Activated CD4-positive, alpha-beta T cell treated with anti-CD3 and anti-CD28 coated beads for 36 hours (primary cell): Measurements from ENCODE around the gene PRKG1. TPM values are rescaled to one million over a fixed set of nuclear protein-coding genes. Genes with fewer than 3 reads are reported as not detected.

Source experiments
- ATAC-seq: fragments of 200-7000 bp; cut with Tn5 transposase; one replicate; pipeline ENCODE4 v1.10.0; 2021; ENCODE audit warnings: mild to moderate bottlenecking, moderate library complexity
- CTCF ChIA-PET: fragments of 350-600 bp; sonication (Branson Sonifier 250); formaldehyde crosslinking; loops from one replicate; lab custom pipeline; 2021; ENCODE audit warnings: antibody characterized with exemption; lab: Charles Lee
- POLR2A ChIA-PET: fragments of 350-600 bp; sonication (Branson Sonifier 250); formaldehyde crosslinking; loops from one replicate; lab custom pipeline; 2021; ENCODE audit warnings: antibody characterized with exemption, inconsistent platforms; lab: Charles Lee
- DNase-seq: peaks from one replicate; pipeline ENCODE4 v3.0.0-alpha.2; 2020
- H3K27ac Mint-ChIP-seq: one replicate; pipeline ENCODE4 v1.8.0; 2021; ENCODE audit warnings: mixed read lengths
- H3K27me3 Mint-ChIP-seq: one replicate; pipeline ENCODE4 v1.8.0; 2021; ENCODE audit warnings: mixed read lengths
- H3K36me3 Mint-ChIP-seq: one replicate; pipeline ENCODE4 v1.8.0; 2021; ENCODE audit warnings: low read depth, mixed read lengths
- H3K4me1 Mint-ChIP-seq: one replicate; pipeline ENCODE4 v1.8.0; 2021; ENCODE audit warnings: mixed read lengths
- H3K4me3 Mint-ChIP-seq: one replicate; pipeline ENCODE4 v1.8.0; 2021; ENCODE audit warnings: mild to moderate bottlenecking, moderate library complexity, mixed read lengths
- H3K9me3 Mint-ChIP-seq: one replicate; pipeline ENCODE4 v1.8.0; 2021; ENCODE audit warnings: low read depth, mixed read lengths
- intact Hi-C, 2 experiments: fragments of 100-400 bp; cut with DNase I in 1 of 2; cut with micrococcal nuclease in 1 of 2; formaldehyde crosslinking; loops; one replicate each; pipeline versions ENCODE4 v1.14.2 to v1.15.1; 2022 to 2024; cut with DNase I, micrococcal nuclease
- total RNA-seq, 2 experiments: library from RNA; stranded (reverse); gene quantifications; one replicate each; pipeline ENCODE4 v1.2.3, GENCODE V29; 2021

Gene PRKG1
- total RNA-seq, 2 experiments from 2014 or later, result not detected

GRCh38 chr10:51800121-51800520, 725.8 kb downstream of the PRKG1 start:
- Mint-ChIP-seq H3K27me3 (peaks cover 18% of the 10 kb centered on the region), H3K4me3 (no peak overlapping the region), H3K36me3 (no peaks in the 10 kb centered on the region), H3K27ac (no peak overlapping the region), H3K4me1 (peaks cover 3% of the 10 kb centered on the region), H3K9me3 (no peaks in the 10 kb centered on the region)
- ChIA-PET POLR2A (no interaction called here), CTCF (no interaction called here)
- intact Hi-C loops, result no loop called here
- DNase-seq (no peak), ATAC-seq (no peak)

DNA sequence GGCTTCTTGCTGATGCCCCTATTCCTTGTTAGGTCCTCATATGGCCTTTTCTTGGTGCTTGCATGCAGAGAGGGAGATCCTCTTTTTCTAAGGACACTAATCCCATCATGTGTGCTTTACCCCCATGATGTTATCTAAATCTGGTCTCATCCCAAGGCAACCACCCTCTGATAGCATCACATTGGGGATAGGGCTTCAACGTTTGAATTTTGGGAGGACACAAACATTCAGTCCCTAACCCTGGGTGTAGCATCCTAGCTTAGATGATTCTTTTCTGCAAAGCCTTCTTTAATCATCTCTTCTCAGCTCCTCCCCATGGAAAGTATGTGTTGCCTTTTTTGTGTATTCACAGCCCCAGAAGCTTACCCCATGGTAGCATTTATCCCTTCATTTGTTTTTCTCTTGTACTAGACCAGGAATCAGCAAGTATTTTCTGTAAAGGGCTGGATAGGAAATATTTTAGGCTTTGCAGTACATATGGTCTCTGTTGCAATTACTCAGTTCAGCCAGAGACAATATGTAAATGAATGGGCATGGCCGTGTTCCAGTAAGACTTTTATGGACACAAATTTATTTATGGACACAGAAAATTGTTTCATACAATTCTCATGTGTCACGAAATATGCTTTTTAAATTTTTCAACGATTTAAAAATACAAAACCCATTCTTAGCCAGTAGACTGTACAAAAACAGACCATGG, 726.6 kb downstream of the PRKG1 start:
- Mint-ChIP-seq H3K9me3 (no peaks in the 10 kb centered on the region), H3K36me3 (no peaks in the 10 kb centered on the region), H3K4me1 (peaks cover 3% of the 10 kb centered on the region), H3K27ac (no peak overlapping the region), H3K27me3 (peaks cover 18% of the 10 kb centered on the region), H3K4me3 (no peak overlapping the region)
- POLR2A ChIA-PET, result no interaction called here
- DNase-seq (no peak), ATAC-seq (no peak)
- CTCF ChIA-PET, result no interaction called here
- intact Hi-C loops, result no loop called here

DNA sequence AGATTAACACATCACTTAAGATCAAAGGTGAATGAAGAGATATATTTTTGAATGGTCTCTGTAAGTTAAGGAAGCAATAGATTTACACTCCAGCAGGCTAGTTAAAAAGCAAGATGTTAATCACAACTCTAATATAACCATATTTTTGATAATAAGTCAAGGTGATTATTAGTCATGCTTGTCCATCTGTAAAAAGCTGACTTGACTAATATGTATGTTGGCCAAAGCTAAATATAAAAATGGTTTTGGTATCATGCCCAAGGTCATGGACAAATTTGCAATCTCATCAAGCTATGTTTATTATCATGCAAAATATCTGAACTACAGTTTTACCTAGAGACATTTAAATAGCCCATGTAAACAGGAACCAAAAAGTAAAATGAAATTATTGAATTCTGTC, 727.7 kb downstream of the PRKG1 start:
- no peaks in the 10 kb centered on the region for H3K9me3 Mint-ChIP-seq
- peaks cover 14% of the 10 kb centered on the region for H3K27me3 Mint-ChIP-seq
- intact Hi-C loops, result no loop called here
- H3K27ac Mint-ChIP-seq, result no peak overlapping the region
- peaks cover 3% of the 10 kb centered on the region for H3K4me1 Mint-ChIP-seq
- ATAC-seq (no peak), DNase-seq (no peak)
- H3K4me3 Mint-ChIP-seq, result no peak overlapping the region
- POLR2A ChIA-PET, result no interaction called here
- CTCF ChIA-PET, result no interaction called here
- H3K36me3 Mint-ChIP-seq, result no peaks in the 10 kb centered on the region

GRCh38 chr10:51804866-51805265, 730.6 kb downstream of the PRKG1 start:
- peaks cover 11% of the 10 kb centered on the region for H3K27me3 Mint-ChIP-seq
- DNase-seq, result no peak
- ChIA-PET POLR2A (interaction anchor here (0.6 kb wide), 1 partner anchor 56 kb away, joined by 3 read pairs; no protein-coding TSS in a partner anchor), CTCF (interaction anchor here (0.9 to 1.0 kb wide), 2 partner anchors 8 to 225 kb away, joined by 3 read pairs; no protein-coding TSS in a partner anchor)
- no peaks in the 10 kb centered on the region for H3K36me3 Mint-ChIP-seq
- H3K27ac Mint-ChIP-seq, result no peak overlapping the region
- no peak for ATAC-seq
- peaks cover 3% of the 10 kb centered on the region for H3K4me1 Mint-ChIP-seq
- intact Hi-C loops, result no loop called here
- H3K4me3 Mint-ChIP-seq, result no peak overlapping the region
- no peaks in the 10 kb centered on the region for H3K9me3 Mint-ChIP-seq

DNA sequence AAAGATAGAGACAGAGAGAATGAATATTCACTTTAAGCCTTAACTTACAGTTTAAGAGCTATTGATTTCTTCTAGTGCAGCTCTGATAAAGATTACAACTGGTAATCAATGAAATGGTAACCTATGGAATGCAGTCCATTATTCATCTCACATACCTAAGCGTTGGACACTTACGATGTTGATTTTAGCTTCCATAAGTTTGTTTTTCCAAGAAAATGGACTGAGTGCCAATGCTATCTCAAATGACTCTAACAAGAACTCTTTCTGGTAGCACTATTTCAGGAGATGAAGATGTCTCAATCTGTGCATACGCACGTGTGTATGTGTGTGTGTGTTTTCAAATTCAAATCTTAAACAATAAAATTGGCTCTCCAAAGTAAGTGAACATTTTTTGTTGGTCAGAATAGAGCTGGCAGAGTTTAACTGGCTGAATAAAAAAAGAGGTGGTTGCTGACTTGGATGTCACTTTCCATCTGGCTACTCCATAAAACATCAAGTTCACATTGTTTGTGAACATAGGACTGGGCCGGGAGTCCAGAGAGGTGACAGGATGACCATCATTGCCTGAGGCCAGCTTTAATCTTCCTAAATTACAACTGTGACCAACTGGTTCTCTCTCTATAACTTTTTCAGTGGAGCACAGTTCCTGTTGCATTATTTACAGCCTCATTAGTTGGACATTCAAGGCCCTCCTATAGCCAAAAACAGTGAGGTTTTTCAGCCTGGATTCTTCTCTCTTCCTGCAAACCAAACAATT, 732.0 kb downstream of the PRKG1 start:
- peaks cover 8% of the 10 kb centered on the region for H3K27me3 Mint-ChIP-seq
- intact Hi-C loops, result no loop called here
- no peak overlapping the region for H3K27ac Mint-ChIP-seq
- ATAC-seq (no peak), DNase-seq (no peak)
- ChIA-PET CTCF (no interaction called here), POLR2A (no interaction called here)
- H3K4me1 Mint-ChIP-seq, result peaks cover 3% of the 10 kb centered on the region
- H3K36me3 Mint-ChIP-seq, result no peaks in the 10 kb centered on the region
- H3K4me3 Mint-ChIP-seq, result no peak overlapping the region
- no peaks in the 10 kb centered on the region for H3K9me3 Mint-ChIP-seq

DNA sequence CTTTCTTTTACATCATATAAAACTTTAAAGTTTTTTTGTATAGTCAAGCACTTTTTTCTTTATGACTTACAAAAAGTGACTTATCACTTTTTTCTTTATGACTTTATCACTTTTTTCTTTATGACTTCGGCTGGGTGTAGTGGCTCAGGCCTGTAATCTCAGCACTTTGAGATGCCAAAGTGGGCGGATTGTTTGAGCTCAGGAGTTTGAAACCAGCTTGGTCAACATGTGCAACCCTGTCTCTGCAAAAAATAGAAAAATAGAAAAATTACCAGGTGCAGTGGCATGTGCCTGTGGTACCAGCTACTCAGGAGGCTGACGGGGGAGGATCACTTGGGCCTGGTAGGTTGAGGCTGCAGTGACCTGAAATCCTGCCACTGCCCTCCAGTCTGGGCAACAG, 733.9 kb downstream of the PRKG1 start:
- peaks cover 3% of the 10 kb centered on the region for H3K4me1 Mint-ChIP-seq
- no peak for ATAC-seq
- no peaks in the 10 kb centered on the region for H3K9me3 Mint-ChIP-seq

DNA sequence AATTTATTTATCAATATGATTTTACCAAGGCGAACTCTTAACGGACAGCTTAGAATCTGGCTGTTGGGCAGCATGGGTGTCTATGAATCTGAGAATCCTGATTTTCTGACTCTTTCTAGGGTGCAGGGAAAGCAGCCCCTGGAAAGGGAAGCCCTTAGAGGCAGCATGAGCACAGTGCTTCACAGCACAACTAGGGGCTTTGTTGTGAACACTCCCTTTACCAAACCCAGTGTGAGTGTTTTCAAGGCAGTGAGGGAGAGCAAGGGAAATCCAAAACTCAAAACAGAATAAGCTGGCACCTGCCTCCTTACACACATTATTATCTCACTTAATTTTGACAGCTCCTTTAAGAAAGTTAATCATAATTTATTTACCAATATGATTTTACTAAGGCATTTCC, 741.4 kb downstream of the PRKG1 start:
- H3K36me3 Mint-ChIP-seq, result no peaks in the 10 kb centered on the region
- no peak for DNase-seq
- no peak overlapping the region for H3K4me3 Mint-ChIP-seq
- ChIA-PET POLR2A (no interaction called here), CTCF (interaction anchor here (1.0 kb wide), 1 partner anchor 10 kb away, joined by 3 read pairs; no protein-coding TSS in a partner anchor)
- H3K27ac Mint-ChIP-seq, result no peak overlapping the region
- H3K9me3 Mint-ChIP-seq, result no peaks in the 10 kb centered on the region
- ATAC-seq, result no peak
- intact Hi-C loops, result no loop called here
- H3K4me1 Mint-ChIP-seq, result no peaks in the 10 kb centered on the region
- H3K27me3 Mint-ChIP-seq, result peaks cover 2% of the 10 kb centered on the region

More for the DNA sequence above, 733.9 kb downstream of the PRKG1 start:
- no peak for DNase-seq
- no peak overlapping the region for H3K4me3 Mint-ChIP-seq
- ChIA-PET CTCF (no interaction called here), POLR2A (no interaction called here)
- intact Hi-C loops, result no loop called here
- H3K27me3 Mint-ChIP-seq, result peaks cover 9% of the 10 kb centered on the region
- no peak overlapping the region for H3K27ac Mint-ChIP-seq
- H3K36me3 Mint-ChIP-seq, result no peaks in the 10 kb centered on the region

DNA sequence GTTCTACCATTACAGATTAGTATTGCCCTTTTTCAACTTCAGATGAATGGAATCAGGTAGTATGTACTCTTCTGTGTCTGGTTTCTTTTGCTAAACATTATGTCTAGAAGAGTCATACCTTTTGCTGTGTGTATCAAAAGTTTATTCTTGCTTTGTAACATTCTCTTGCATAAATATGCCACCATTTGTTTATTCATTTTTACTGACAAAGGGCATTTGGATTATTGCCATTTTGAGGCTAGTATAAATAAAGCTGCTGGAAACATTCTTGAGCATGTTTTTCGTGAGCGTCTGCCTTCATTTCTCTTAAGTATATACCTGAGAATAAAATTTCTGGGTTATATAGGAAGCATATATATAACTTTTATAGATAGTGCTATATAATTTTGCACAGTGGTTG, 746.8 kb downstream of the PRKG1 start:
- ChIA-PET CTCF (no interaction called here), POLR2A (no interaction called here)
- DNase-seq (no peak), ATAC-seq (no peak)
- Mint-ChIP-seq H3K4me3 (no peak overlapping the region), H3K9me3 (no peaks in the 10 kb centered on the region), H3K27ac (no peak overlapping the region), H3K4me1 (no peaks in the 10 kb centered on the region), H3K27me3 (peaks cover 7% of the 10 kb centered on the region), H3K36me3 (no peaks in the 10 kb centered on the region)
- intact Hi-C loops, result no loop called here

GRCh38 chr10:51821745-51822144, 747.5 kb downstream of the PRKG1 start:
- Mint-ChIP-seq H3K36me3 (no peaks in the 10 kb centered on the region), H3K27me3 (peaks cover 7% of the 10 kb centered on the region), H3K4me3 (no peak overlapping the region), H3K27ac (no peak overlapping the region), H3K4me1 (no peaks in the 10 kb centered on the region), H3K9me3 (no peaks in the 10 kb centered on the region)
- no peak for ATAC-seq
- ChIA-PET CTCF (no interaction called here), POLR2A (no interaction called here)
- intact Hi-C loops, result no loop called here
- no peak for DNase-seq

GRCh38 chr10:51832652-51833383, 758.5 kb downstream of the PRKG1 start:
- peaks cover 2% of the 10 kb centered on the region for H3K27me3 Mint-ChIP-seq
- no peak overlapping the region for H3K4me3 Mint-ChIP-seq
- DNase-seq, result peak; percentile 59
- no peak overlapping the region for H3K27ac Mint-ChIP-seq
- peaks cover 3% of the 10 kb centered on the region for H3K9me3 Mint-ChIP-seq
- intact Hi-C loops, result loop anchor here in 1 of 2 experiments (2.0 kb wide), 2 partner anchors 44 to 46 kb away; no protein-coding TSS in a partner anchor
- CTCF ChIA-PET, result interaction anchor here (0.7 kb wide), 1 partner anchor 153 kb away, joined by 4 read pairs; no protein-coding TSS in a partner anchor
- H3K4me1 Mint-ChIP-seq, result peaks cover 7% of the 10 kb centered on the region
- POLR2A ChIA-PET, result no interaction called here
- H3K36me3 Mint-ChIP-seq, result no peaks in the 10 kb centered on the region
- peak; percentile 97 for ATAC-seq

DNA sequence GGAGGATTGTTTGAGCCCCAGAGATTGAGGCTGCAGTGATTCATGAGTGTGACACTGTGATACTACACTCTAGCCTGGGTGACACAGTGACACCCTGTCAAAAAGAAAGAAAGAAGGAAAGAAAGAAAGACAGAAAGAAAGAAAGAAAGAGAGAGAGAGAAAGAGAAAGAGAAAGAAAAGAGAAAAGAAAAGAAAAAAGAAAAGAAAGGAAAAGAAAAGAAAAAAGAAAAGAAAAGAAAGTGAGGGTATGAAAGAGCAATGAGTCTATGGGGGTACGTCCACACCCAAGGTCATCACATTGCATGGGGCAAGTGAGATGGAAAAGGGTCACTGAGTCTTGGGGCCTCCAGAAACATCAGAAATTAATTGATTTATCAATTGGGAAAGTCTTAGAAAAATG, 760.3 kb downstream of the PRKG1 start:
- Mint-ChIP-seq H3K36me3 (no peaks in the 10 kb centered on the region), H3K4me3 (no peak overlapping the region), H3K4me1 (peaks cover 7% of the 10 kb centered on the region), H3K27me3 (peaks cover 2% of the 10 kb centered on the region), H3K27ac (no peak overlapping the region), H3K9me3 (peaks cover 3% of the 10 kb centered on the region)
- ATAC-seq (no peak), DNase-seq (no peak)
- intact Hi-C loops, result no loop called here
- POLR2A ChIA-PET, result no interaction called here
- CTCF ChIA-PET, result no interaction called here
